T-helper 2 cell treated with Interferon-gamma antibody and Interleukin-4, amounts not matched to agents 5 μg/mL and 100 μg/mL, for 36 hours (primary cell): ENCODE results near the gene DSTN.

Experiments used
- DNase-seq: peaks from one replicate; pipeline ENCODE4 v3.0.0; 2021; ENCODE audit warnings: low spot score
- H3K27ac Mint-ChIP-seq: one replicate; pipeline ENCODE4 v1.8.0; 2021; ENCODE audit warnings: mild to moderate bottlenecking, mixed read lengths
- H3K27me3 Mint-ChIP-seq: one replicate; pipeline ENCODE4 v1.8.0; 2021; ENCODE audit warnings: low read depth, mixed read lengths
- H3K36me3 Mint-ChIP-seq: one replicate; pipeline ENCODE4 v1.8.0; 2021; ENCODE audit warnings: low read depth, mixed read lengths
- H3K4me1 Mint-ChIP-seq: one replicate; pipeline ENCODE4 v1.8.0; 2021; ENCODE audit warnings: low read depth, mixed read lengths
- H3K4me3 Mint-ChIP-seq: one replicate; pipeline ENCODE4 v1.8.0; 2022; ENCODE audit warnings: mild to moderate bottlenecking, moderate library complexity, mixed read lengths
- H3K9me3 Mint-ChIP-seq: one replicate; pipeline ENCODE4 v1.8.0; 2021; ENCODE audit warnings: mixed read lengths

The DSTN gene

DNA sequence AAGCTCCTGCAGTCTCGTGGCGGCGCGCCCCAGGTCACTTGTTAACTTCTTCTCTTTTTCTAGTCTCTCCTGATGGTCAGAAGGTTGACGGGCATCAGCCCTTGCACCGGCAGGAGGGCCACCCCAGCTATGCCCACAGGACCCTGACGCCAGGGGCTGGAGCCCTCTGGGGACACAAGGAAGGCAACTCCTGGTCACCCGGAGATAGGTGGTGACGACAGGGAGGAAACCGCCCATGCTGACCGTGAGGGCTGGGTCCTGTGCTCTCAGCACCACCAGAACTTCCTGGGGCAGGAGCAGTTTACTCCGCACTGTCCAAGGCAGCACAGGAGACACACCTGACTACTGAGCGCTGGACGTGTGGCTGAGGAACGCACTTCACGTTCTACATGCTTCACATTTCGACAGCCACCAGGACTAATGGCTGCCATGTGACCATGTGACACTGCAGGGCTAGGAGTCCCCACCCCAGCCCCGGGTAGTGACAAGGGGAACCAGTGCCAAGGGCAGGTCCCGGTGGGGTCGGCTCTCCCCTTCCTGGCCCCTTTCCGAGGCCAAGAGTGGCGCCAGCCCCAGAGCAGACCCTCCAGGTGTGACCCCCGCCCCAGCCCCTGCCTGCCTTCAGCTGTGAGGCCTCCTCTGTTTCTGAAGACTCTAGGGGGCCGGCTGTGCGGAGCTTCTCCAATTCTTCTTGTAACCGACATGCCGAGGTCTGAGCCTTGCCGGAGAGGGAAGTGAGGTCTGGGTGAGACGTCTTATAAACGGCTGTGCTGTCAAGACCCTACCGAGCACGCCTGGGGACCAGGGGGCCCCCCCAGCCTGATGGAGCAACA, 45.2 kb downstream of the DSTN start:
- peaks cover 13% of the 10 kb centered on the region for H3K4me1 Mint-ChIP-seq
- H3K36me3 Mint-ChIP-seq = peaks cover 15% of the 10 kb centered on the region
- H3K9me3 Mint-ChIP-seq = no peaks in the 10 kb centered on the region
- no peak overlapping the region for H3K27ac Mint-ChIP-seq
- H3K27me3 Mint-ChIP-seq = no peaks in the 10 kb centered on the region
- no peak for DNase-seq
- H3K4me3 Mint-ChIP-seq = no peak overlapping the region

DNA sequence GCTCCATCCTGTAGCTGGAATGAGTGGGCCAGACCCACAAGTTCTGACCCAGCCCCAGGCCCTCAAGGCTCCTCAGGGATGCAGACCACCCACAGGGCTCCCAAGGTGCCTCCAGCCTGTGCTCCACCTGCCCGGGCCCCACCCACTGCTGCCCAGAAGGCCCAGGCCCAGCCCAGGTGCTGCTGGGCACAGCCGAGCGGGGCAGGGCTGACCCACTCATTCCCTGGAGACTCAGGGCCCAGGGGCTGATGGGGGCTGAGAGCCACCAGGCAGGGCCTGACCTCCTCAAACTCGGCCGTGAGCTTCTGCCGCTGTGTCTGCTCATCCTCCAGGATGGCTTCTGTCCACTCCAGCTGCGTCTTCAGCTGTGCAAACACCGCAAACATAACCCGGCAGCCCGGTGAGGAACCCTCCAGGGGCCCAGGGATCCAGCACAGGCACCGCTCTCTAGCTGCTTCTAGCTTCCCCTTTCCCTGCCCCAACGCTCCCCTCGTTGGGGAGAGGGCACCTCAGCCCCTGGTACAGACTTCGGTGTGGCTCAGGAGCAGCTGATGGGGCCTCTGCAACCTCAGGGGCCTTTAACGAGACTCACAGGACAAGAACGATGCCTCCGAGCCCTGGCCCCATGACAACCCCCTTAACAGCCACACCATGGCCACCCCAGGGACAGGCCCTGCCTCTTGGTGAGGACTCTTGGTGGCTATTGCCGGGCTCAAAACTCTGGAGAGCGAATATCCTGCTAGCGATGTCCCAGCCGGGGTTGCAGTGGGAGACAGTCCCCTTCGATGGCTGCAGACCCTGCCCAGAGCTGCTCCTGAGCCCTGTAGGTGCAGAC, 46.0 kb downstream of the DSTN start:
- H3K4me1 Mint-ChIP-seq = peaks cover 4% of the 10 kb centered on the region
- DNase-seq = no peak
- no peak overlapping the region for H3K27ac Mint-ChIP-seq
- H3K4me3 Mint-ChIP-seq = no peak overlapping the region
- H3K9me3 Mint-ChIP-seq = no peaks in the 10 kb centered on the region
- H3K36me3 Mint-ChIP-seq = peaks cover 16% of the 10 kb centered on the region
- no peaks in the 10 kb centered on the region for H3K27me3 Mint-ChIP-seq

DNA sequence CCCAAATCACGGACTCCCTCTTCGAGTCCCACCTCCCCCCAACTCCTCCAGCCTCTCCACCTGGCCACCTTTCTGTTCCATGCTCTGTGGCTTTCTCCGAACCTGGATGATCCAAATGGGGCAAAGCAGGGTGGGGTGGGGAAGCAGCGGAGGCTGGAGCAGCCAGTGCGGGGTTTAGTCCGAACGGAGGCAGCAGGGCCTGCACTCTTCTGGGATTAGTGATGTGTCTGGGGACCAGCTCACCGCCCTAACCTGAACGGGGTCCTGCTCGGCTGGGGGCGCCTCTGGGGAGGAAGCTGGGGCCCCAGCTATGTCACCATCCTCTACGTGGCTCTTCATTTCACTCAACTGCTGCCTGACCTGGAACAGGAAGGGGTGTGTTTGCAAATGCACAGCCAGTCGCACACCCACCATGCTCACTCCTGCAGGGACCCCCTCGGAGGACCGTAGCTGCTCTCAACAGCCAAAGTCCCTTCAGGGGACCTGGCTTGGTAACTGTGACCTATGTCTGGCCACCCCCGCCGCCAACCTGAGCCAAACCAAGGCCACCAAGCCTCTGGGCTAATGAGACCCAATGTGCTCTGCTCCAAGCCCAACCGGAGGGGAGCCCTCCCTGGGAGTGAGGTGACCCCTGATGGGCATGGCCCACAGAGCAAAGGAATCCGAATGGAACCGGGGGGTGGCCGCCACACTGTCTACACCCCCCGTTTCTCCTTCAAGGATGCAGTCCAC, 46.8 kb downstream of the DSTN start:
- Mint-ChIP-seq H3K27ac (no peak overlapping the region), H3K36me3 (peaks cover 16% of the 10 kb centered on the region), H3K27me3 (no peaks in the 10 kb centered on the region), H3K9me3 (no peaks in the 10 kb centered on the region), H3K4me3 (no peak overlapping the region), H3K4me1 (peaks cover 4% of the 10 kb centered on the region)
- DNase-seq = no peak

DNA sequence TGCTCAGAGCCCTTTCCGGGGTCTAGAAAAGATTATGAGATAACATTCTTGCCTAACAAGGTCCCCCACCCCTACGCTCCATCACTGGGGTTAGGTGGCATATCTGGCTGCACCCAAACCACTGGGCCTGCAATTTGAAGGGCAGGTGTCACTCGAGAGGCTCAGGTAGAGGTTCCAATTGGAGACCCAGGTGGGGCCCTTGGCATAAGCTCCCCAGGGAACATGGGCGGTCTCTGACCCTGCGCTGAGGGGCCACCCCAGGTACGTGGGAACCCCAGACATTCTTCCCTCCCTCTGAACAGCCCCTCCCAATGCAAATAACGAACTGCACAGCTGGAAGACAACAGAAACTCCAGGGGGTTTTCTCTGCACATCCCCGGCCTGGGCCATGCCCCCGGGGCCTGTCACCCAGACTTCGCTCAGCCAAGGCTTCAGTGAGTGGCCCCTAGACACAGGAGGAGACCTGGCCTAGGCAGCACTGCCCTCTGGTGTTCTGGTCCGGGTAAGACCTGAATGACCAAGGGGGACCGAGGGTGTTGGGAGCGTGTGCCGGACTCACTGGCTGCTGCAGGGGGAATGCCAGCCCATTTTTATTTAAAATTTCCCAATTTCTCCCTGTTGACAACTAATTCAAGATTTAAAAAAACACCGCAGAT, 47.5 kb downstream of the DSTN start:
- H3K4me3 Mint-ChIP-seq = no peak overlapping the region
- H3K36me3 Mint-ChIP-seq = peaks cover 16% of the 10 kb centered on the region
- no peak overlapping the region for H3K27ac Mint-ChIP-seq
- no peak for DNase-seq
- H3K9me3 Mint-ChIP-seq = no peaks in the 10 kb centered on the region
- peaks cover 3% of the 10 kb centered on the region for H3K4me1 Mint-ChIP-seq
- no peaks in the 10 kb centered on the region for H3K27me3 Mint-ChIP-seq

DNA sequence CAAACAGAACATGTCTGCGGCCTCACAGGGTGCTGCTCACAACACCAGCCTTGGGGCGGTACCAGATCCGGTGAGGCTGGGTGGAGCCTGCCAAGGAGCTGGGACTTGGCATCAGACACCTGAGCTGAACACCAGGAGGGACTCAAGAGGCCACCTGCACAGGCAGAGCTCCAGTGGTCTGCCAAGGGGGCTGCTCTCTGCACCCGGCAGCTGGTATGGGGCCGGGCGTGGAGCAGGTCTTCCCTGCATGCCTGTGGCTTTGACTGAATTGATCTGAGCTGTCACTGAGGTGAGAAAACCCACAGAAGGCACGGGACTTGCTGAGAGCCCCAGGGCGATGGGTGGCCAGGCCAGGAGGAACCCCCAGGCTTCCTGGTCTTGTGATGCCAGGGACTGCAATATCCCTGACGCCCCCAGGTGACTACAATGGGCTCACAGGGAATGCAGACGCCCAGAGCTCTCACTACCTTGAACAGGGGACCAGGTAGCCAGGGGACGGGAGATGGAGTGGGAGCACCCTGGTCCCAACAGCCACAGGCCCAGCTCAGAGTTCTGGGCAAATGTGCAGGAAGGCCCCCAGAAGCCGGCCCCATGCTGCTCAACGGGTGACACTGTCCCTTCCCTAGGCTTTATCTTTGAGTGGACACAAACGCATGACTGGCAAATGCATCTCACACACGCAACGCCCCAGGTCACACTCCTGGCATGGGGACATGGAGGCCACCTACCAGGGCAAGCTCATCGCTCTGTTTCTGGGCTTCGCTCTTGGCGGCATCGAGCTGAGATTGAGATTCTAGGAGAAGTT, 48.2 kb downstream of the DSTN start:
- H3K36me3 Mint-ChIP-seq = peaks cover 13% of the 10 kb centered on the region
- H3K27ac Mint-ChIP-seq = no peak overlapping the region
- H3K27me3 Mint-ChIP-seq = no peaks in the 10 kb centered on the region
- no peak overlapping the region for H3K4me3 Mint-ChIP-seq
- no peaks in the 10 kb centered on the region for H3K9me3 Mint-ChIP-seq
- DNase-seq = no peak
- H3K4me1 Mint-ChIP-seq = no peaks in the 10 kb centered on the region

DNA sequence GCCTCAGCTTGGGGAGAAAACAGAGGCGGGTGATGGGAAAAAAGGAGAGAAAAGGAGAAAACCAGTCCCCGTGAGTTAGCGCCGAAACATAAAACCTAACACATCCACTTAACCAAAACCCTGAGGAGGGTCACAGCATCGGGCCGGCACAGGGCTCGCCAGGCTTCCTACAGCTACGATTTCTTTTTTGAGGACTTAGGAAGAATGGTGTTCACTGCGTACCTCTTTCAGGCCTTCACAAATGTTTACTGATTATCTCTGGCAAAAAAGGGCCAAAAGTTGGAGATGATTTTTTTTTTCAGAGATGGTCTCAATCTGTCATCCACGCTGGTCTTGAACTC, 48.8 kb downstream of the DSTN start:
- no peak overlapping the region for H3K4me3 Mint-ChIP-seq

DNA sequence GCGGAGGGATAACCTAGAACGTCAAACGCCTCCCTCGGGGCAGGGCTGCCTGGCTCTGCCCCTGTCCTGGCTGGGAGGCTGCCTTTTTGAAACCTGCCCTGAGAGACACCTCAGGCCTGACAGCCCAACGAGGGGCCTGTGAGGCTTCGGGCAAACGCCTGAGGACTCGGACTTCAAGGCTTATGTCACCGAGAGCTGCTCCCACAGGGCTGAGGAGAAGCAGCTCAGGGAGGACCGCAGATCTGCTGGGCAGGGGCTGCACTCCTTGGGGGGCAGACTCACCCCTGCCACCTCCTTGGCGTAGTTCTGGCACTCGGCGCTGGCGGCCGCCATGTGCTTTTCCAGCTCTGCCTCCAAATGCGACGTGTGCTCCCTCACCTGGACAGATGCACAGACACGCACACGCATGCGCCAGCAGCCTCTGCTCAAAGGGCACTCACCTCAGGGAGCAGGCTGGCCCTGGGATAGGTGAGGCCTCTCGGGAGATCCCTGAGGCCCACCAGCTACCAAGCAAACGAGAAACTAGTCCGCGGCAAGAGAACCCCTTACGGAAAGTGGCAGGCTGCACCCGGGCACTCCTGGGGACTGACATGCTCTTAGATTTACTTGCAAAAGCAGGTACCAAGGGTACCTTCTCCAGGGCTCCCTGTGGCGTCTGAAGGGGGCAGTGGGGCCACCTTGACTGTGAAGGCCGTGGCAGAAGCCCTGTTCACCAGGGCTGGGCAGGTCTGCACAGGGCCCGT, 49.6 kb downstream of the DSTN start:
- Mint-ChIP-seq H3K4me1 (no peaks in the 10 kb centered on the region), H3K27ac (no peak overlapping the region), H3K4me3 (no peak overlapping the region), H3K27me3 (no peaks in the 10 kb centered on the region), H3K9me3 (no peaks in the 10 kb centered on the region), H3K36me3 (peaks cover 14% of the 10 kb centered on the region)
- DNase-seq = no peak

More for the DNA sequence above, 48.8 kb downstream of the DSTN start:
- no peaks in the 10 kb centered on the region for H3K9me3 Mint-ChIP-seq
- H3K27me3 Mint-ChIP-seq = no peaks in the 10 kb centered on the region
- H3K27ac Mint-ChIP-seq = no peak overlapping the region
- no peak for DNase-seq
- H3K36me3 Mint-ChIP-seq = peaks cover 13% of the 10 kb centered on the region
- H3K4me1 Mint-ChIP-seq = no peaks in the 10 kb centered on the region

DNA sequence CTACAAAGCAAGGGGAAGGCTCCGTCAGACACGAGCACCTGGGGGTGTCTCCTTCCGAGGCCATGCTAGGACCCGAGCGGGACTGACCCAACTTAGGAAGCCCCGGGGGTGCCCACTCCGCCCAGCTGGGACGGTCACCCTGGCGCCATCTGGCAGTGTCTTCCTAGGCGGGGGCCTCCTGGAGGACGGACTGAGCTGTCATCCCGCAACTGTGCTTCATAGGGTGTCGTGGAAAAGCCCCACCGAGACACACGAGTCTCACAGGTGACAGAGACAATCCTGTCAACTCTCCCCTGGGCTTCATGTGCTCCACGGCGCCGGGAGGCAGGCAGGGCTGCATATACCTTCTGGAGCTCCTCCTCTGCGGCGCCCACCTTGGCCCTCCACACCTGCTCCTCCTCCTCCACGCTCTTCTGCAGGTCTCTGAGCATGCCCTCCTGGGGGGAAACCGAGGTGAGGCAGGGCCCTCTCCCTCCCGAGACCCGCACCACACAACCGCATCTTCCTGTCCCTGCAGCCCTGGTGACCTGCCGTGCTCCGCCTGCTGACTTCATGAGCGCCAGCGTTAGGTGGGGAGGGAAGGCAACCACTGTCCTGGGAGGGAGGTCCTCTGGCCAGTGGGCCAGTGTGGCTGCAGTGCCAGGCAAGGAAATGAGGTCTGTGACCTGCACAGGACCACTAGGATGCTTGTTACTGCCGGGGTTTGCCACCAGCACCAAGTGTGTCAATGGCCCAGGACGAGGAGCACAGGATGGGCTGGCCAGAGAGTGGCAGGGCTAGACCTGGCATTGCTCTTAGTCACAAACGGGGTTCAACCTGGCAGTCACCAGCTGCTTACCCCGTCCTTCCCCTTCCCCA, 50.7 kb downstream of the DSTN start:
- no peaks in the 10 kb centered on the region for H3K4me1 Mint-ChIP-seq

DNA sequence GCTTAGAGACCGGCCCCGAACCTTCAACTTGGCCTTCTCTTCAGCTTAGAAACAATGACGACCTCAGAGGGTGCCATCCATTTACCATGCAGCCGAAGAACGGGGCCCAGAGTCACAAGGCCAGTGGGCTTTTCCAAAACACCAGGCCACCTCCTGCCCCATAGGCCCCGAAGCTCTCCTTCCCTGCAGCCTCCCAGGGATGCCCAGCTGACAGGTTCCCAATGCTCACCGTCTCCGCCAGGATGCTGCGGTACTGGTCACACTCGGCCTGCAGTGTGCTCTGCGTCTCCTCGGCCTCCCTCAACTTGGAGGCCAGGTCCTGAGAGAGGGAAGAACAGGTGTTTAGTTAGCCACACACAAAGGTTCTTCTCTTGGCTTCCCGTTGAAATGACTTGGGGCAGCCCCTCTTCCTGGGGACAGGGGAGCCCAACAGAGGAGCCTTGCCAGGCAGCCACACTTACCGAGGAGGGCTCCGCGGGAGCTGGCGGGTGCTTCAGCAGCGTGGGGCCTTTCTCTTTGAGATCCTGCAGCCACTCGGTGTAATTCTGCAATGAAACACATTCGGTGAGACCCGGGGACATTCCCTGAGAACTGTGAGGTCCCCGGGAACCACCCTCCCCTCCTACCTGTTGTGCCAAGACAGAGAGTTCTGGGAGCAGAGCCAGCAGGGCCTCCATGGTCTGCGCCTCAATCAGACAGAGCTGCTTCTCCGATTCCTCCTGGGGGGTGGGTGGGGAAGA, 51.5 kb downstream of the DSTN start:
- Mint-ChIP-seq H3K27ac (no peak overlapping the region), H3K4me1 (no peaks in the 10 kb centered on the region), H3K9me3 (no peaks in the 10 kb centered on the region), H3K36me3 (peaks cover 16% of the 10 kb centered on the region), H3K4me3 (no peak overlapping the region), H3K27me3 (no peaks in the 10 kb centered on the region)
- no peak for DNase-seq

More for the DNA sequence above, 50.7 kb downstream of the DSTN start:
- H3K27me3 Mint-ChIP-seq = no peaks in the 10 kb centered on the region
- no peaks in the 10 kb centered on the region for H3K9me3 Mint-ChIP-seq
- no peak for DNase-seq
- H3K36me3 Mint-ChIP-seq = peaks cover 13% of the 10 kb centered on the region
- H3K27ac Mint-ChIP-seq = no peak overlapping the region
- H3K4me3 Mint-ChIP-seq = no peak overlapping the region

DNA sequence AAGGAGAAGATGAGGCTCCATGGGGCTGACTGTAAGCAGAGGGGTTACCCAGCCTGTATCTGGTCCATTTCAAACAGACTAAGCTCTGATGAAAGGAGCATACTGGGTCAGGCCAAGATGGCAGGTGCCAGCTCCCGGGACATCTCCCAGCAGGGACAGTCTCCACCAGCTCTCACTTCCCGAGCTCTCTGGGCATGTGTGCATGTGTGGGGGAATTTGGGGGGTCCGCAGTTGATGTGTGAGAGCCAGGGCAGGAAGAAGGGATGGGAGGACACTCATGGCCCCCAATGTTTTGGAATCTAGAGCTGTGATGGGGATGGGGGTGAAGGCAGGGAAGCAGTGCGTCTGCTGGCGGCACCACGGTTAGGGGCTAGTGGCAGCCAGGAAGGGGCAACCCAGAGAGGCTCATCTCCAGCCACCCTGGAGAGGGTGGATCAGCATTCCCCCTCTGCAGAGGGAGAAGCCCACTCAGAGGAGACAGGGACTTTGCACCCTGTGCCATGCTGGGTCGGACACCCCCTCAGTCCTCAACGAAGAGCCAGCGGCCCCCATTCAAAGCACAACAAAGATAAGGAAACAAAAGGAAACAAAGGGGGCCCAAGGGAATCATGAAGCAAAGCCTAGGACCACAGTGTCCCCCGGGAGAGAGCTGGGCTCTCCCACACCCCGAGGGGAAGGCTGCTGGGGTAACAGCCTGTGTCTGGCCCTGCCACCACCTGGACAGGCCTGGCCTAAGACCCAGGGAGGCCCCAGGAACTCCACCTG, 52.4 kb downstream of the DSTN start:
- Mint-ChIP-seq H3K4me3 (no peak overlapping the region), H3K27me3 (no peaks in the 10 kb centered on the region), H3K36me3 (peaks cover 16% of the 10 kb centered on the region), H3K9me3 (no peaks in the 10 kb centered on the region), H3K4me1 (no peaks in the 10 kb centered on the region), H3K27ac (no peak overlapping the region)
- DNase-seq = no peak
